GM19438 (cell line): ENCODE measurements around the gene USP5.
"Not testable (repeated sequence)": the region's sequence is repeated elsewhere in the genome, so short reads cannot be mapped to it uniquely, and the experiment has no call there.

ENCODE experiments used
- ATAC-seq: cut with Tn5 transposase; IDR thresholded peaks from one replicate; pipeline ENCODE4 v1.9.1; 2021; ENCODE audit warnings: low read depth; ENCODE audit not compliant: unreplicated experiment

Gene USP5

DNA sequence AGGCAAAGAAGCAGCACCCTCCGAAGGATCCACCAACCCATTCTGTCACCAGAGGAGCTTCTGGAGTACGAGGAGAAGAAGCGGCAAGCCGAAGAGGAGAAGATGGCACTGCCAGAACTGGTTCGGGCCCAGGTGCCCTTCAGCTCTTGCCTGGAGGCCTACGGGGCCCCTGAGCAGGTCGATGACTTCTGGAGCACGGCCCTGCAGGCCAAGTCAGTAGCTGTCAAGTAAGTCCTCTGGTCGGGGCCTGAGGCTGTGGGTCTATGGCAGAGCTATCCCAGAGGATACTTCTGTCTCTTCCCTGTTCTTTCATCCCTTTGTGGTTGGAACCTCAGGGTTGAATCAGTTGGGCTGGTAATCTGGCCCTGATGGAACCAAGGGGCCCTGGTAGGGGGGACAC, 9.4 kb downstream of the USP5 start:
- no peak for ATAC-seq

DNA sequence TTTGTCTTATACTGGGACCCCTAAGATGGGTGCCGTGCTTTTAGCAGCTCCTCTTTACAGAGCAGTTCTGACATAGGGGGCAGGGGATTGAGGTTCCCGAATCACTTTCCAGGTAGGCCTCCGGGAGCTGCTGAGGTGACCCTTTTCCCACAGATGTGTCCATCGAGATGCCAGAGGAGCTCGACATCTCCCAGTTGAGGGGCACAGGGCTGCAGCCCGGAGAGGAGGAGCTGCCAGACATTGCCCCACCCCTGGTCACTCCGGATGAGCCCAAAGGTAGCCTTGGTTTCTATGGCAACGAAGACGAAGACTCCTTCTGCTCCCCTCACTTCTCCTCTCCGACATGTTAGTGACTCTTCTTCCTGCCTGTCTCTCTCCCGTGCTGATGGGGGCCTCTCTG, 11.1 kb downstream of the USP5 start:
- no peak for ATAC-seq

- no peak for ATAC-seq
Observed at GRCh38 chr12:6863586-6864321, 11.8 kb downstream of the USP5 start.

DNA sequence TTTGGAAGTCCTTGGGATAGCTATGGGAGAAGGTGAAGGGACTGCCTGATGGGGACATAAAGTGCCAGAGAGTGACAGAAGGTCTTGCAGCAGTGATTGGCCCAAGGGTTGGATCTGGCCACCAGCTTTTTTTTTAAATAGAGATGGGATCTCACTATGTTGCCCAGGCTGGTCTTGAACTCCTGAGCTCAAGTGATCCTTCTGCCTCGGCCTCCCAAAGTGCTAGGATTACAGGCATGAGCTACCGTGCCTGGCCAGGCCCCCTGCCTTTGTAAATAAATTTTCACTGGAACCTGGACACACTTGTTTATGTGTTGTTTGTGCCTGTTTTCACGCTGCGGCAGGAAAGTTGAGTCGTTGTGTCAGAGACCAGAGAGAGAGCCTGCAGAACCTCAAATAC, 13.4 kb downstream of the USP5 start:
- ATAC-seq = not testable (repeated sequence)

DNA sequence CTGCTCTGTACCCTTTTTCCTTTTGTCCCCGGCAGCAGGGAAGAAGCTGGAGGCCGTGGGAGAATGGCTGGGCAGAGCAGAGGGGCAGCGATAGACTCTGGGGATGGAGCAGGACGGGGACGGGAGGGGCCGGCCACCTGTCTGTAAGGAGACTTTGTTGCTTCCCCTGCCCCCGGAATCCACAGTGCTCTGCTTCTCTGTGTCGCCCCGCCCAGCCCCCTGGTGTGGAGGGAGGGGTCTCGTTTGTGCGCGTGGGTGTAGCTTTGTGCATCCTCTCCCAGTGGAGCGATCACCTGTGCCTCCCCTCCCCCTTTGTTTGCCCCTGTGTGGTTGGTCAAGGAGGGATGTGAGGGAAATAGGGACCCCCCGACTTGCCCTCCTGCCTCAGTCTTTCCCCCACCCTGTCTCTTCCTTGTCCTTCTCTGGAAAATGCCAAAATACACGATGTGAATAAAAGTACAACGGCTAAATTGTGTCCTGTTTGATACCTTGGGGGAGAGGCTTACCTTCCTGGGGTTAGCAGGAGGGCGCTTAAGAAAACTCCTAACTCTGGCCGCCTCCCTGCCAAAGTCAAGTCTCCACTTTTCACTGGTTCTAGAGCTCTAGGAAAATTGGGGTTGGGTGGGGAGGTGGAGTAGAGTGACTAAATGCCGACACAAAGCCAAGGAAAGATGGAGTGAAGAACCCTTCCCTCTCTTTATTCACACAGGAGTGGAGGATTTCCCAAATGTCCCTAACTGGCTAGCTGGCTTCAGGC, 14.4 kb downstream of the USP5 start:
- ATAC-seq = no peak

DNA sequence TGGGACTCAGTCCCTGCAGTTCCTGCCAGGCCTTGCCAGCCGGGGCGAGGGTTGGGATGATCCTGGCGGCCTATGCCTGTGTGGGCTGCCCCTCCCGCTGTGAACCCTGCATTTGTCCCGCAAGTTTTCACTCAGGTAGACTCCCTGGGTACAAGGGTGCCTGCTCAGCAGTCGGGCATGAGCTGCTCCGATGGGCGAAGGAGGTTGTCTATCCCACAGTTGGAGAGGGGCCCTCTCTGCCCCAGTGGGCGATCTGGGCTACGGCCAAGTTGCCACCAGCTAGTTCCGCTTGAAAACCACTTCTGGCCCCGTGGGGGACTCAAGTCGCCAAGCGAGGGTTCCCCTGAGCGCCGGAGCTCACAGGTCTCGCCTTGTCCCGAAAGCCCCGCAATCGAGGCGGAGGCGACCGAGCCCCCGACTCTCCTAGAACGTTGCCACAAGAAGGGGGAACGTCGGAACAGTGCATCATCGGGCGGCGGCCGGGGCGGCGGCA, 15.0 kb downstream of the USP5 start:
- ATAC-seq = peak; percentile 3

DNA sequence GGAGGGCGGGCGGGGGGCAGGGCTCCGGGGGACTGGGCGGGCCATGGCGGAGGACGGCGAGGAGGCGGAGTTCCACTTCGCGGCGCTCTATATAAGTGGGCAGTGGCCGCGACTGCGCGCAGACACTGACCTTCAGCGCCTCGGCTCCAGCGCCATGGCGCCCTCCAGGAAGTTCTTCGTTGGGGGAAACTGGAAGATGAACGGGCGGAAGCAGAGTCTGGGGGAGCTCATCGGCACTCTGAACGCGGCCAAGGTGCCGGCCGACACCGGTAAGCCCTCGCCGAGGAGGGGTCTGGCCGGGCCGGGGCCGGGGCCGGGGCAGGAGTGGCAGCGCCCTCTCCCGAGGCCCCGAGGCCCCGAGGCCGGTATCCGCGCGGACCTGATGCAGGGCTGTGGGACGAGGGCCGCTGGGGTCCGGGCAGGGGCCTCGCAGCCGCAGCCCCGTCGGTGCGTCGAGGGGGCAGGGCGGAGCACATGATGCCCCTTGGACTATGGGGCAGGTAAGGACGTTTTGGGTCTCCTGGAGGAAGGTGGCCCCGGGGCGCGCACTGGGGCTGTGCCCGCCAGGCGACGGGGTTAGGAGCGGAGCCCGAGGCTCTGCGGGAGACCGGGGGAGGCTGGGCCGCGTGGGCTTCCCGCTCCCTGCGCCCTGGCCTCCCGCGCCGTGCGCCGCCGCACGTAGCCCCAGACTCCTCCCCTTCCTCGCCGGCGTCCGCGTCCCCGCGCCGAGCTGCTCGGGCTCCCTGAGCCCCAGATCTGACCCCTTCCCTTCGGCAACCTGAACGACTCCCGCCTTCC, 15.7 kb downstream of the USP5 start, which contains the start of gene TPI1:
TPI1 (plus strand) TSS at position 119 of the 798 bp plus-strand sequence; CDS start at position 155, 36 bp downstream.
- ATAC-seq = peak; percentile 58

- no peak for ATAC-seq
Observed at GRCh38 chr12:6868211-6869048, 16.5 kb downstream of the USP5 start.

- ATAC-seq = no peak
Observed at GRCh38 chr12:6869049-6870021, 17.4 kb downstream of the USP5 start.

GRCh38 chr12:6870304-6870703, 18.4 kb downstream of the USP5 start:
- not testable (repeated sequence) for ATAC-seq

DNA sequence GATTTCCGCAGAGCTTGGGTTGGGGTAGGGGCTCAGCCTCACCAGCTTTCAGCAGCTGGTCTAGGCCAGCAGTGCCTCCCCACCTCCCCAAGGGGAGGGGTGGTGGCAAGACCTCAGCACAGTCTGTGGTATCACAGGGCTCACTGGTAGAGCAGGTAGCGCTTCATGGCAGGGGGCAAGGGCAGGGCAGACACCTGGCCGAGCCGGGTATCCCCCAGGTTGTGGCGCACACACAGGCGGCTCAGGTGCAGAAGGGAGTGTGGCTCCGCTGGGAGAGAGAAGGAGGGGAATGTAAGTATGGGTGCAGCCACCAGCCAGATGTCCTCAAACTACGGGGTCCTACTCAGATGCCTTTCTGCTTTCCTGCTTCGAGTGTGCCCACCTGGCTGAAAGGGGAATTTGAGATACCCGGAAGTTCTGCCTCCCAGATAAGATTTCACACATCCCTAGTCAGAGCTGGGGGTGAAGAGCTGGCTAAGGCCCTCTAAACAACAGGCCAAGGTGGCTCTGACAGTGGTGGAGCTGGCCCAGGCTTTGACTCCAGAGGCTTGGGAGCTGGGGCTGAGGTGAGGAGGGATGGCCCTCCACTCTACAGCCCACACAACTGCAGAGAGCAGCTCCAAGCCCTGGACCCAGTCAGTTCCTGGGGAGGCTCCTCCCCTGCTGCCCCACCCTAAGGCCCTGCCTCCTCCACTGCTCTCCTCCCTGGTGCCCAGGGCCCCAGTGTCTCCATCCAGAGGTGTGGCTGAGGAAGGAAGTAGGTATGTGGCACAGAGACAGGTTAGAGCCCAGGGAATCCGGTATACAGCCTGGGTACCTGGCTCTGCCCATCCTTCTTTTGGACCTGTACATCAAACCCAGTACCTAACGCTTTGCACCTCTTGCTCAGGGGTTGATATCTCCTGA, 19.4 kb downstream of the USP5 start:
- no peak for ATAC-seq

- ATAC-seq = peak; percentile 36
Observed at GRCh38 chr12:6872073-6873048, 20.4 kb downstream of the USP5 start.

DNA sequence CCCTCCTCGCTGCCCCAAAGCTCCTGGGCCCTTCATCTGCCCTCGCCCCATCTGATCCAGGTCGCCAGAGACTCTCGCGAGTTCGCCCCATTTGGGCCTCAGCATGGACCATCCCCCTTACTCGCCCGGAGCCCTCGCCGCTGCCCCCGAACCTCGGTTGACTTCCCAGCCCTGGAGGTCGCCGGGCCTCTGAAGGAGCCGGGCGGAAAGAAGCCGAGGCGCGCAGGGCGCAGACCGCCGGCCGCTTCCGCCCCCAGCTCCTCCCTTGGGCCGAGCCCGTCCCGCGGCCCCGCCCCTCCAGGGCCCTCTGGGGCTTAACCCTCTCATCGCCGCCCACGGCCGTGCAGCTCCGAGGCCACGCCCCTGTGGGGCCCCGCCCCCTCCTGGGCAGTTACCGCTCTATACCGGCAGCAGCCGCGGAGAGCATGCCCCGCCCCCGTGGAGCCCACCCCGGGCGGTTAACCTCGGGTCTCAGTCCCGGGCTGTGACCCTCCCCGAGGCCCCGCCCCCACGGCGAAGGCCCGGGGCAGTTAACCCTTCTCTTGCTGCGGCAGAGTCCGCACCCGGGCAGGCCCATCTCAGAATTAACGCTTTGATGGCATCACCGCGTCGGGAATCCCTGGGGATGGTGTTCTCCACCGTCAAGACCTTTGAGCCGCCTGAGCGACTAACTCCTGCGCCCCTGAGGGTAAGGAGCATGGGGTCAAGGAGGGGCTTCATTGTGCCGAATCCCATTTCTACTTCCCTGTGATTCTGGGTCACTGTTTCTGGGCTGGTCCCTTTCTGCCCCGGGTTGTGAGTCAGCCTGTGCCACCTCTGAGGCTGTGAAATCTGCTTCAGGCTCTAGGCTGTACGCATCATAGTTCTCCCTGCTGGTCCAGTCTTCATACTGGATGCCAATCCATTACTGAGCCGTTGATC, 21.4 kb downstream of the USP5 start, which contains the start of gene SPSB2:
SPSB2 (minus strand) TSS at position 210 of the 921 bp plus-strand sequence. CDS start 402 bp downstream, outside the sequence.
- ATAC-seq = peak; percentile 56

- not testable (repeated sequence) for ATAC-seq
Observed at GRCh38 chr12:6874015-6874368, 22.0 kb downstream of the USP5 start.

DNA sequence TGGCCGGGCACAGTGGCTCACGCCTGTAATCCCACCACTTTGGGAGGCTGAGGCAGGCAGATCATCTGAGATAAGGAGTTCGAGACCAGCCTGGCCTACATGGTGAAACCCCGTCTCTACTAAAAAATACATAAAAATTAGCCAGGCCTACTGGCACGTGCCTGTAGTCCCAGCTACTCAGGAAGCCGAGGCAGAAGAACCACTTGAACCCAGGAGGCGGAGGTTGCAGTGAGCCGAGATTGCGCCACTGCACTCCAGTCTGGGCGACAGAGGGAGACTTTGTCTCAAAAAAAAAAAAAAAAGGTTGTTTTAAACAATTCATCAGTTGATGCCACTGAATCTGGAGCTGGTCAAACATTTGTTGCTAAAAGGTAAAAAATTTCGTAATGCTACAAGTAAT, 27.9 kb downstream of the USP5 start:
- ATAC-seq = not testable (repeated sequence)

- no peak for ATAC-seq
Observed at GRCh38 chr12:6883252-6883651, 31.3 kb downstream of the USP5 start.
